Chondrocyte (in vitro differentiated cells): ENCODE measurements around the gene TOR1AIP2. TPM values are rescaled to one million over a fixed set of nuclear protein-coding genes. Genes with fewer than 3 reads are reported as not detected.

ENCODE experiments used
- DNase-seq: peaks from one replicate; pipeline ENCODE4 v3.0.0; 2021; ENCODE audit warnings: mixed read lengths, low spot score
- H3K27ac Mint-ChIP-seq: one replicate; pipeline ENCODE4 v1.8.0; 2021; ENCODE audit warnings: mild to moderate bottlenecking, moderate library complexity, mixed read lengths; ENCODE audit not compliant: unreplicated experiment
- H3K27me3 Mint-ChIP-seq: 2 replicates; pipeline ENCODE4 v1.8.0; 2021; ENCODE audit warnings: low read depth, mixed read lengths
- H3K36me3 Mint-ChIP-seq: 2 replicates; pipeline ENCODE4 v1.8.0; 2021; ENCODE audit warnings: low read depth, mixed read lengths
- H3K4me1 Mint-ChIP-seq: 2 replicates; pipeline ENCODE4 v1.8.0; 2021; ENCODE audit warnings: low read depth, mild to moderate bottlenecking, mixed read lengths
- H3K4me3 Mint-ChIP-seq: one replicate; pipeline ENCODE4 v1.8.0; 2021; ENCODE audit warnings: mild to moderate bottlenecking, moderate library complexity, mixed read lengths; ENCODE audit not compliant: unreplicated experiment
- H3K9me3 Mint-ChIP-seq: 2 replicates; pipeline ENCODE4 v1.8.0; 2021; ENCODE audit warnings: low read depth, mixed read lengths
- total RNA-seq: library from RNA; stranded (reverse); gene quantifications from 3 replicates; pipeline ENCODE4 v1.2.1, GENCODE V29; 2021
- TF ChIP-seq, protein P1 (sequence below): fragments of 200-600 bp; sonication (generic); IDR thresholded peaks from 2 replicates; pipeline ENCODE4 v1.5.0; 2021; ENCODE audit warnings: antibody characterized with exemption, mild to moderate bottlenecking, moderate library complexity

TOR1AIP2 gene
- total RNA-seq, 1 donor from 2014 or later: 85.8 TPM

- TF ChIP-seq, protein P1, sequence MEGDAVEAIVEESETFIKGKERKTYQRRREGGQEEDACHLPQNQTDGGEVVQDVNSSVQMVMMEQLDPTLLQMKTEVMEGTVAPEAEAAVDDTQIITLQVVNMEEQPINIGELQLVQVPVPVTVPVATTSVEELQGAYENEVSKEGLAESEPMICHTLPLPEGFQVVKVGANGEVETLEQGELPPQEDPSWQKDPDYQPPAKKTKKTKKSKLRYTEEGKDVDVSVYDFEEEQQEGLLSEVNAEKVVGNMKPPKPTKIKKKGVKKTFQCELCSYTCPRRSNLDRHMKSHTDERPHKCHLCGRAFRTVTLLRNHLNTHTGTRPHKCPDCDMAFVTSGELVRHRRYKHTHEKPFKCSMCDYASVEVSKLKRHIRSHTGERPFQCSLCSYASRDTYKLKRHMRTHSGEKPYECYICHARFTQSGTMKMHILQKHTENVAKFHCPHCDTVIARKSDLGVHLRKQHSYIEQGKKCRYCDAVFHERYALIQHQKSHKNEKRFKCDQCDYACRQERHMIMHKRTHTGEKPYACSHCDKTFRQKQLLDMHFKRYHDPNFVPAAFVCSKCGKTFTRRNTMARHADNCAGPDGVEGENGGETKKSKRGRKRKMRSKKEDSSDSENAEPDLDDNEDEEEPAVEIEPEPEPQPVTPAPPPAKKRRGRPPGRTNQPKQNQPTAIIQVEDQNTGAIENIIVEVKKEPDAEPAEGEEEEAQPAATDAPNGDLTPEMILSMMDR: no peak
- no peaks in the 10 kb centered on the region for H3K4me1 Mint-ChIP-seq
Observed at GRCh38 chr1:179831225-179831624, 46.4 kb downstream of the TOR1AIP2 start.

GRCh38 chr1:179828554-179829110 lies 49.0 kb downstream of the TOR1AIP2 start:
- Mint-ChIP-seq H3K4me3 (no peak overlapping the region), H3K27ac (no peak overlapping the region), H3K36me3 (peaks cover under 1% of the 10 kb centered on the region), H3K4me1 (no peaks in the 10 kb centered on the region), H3K27me3 (no peaks in the 10 kb centered on the region), H3K9me3 (no peaks in the 10 kb centered on the region)
- DNase-seq: no peak
- TF ChIP-seq, protein P1: no peak

More at GRCh38 chr1:179831225-179831624, 46.4 kb downstream of the TOR1AIP2 start:
- H3K4me3 Mint-ChIP-seq: no peak overlapping the region
- H3K27me3 Mint-ChIP-seq: no peaks in the 10 kb centered on the region
- no peaks in the 10 kb centered on the region for H3K9me3 Mint-ChIP-seq
- peaks cover 6% of the 10 kb centered on the region for H3K36me3 Mint-ChIP-seq
- no peak for DNase-seq
- H3K27ac Mint-ChIP-seq: no peak overlapping the region

GRCh38 chr1:179826626-179827280 lies 50.9 kb downstream of the TOR1AIP2 start:
- Mint-ChIP-seq H3K4me3 (no peak overlapping the region), H3K27me3 (no peaks in the 10 kb centered on the region), H3K4me1 (no peaks in the 10 kb centered on the region), H3K27ac (no peak overlapping the region), H3K36me3 (no peaks in the 10 kb centered on the region), H3K9me3 (no peaks in the 10 kb centered on the region)
- peak; percentile 15 for DNase-seq
- TF ChIP-seq, protein P1: no peak

DNA sequence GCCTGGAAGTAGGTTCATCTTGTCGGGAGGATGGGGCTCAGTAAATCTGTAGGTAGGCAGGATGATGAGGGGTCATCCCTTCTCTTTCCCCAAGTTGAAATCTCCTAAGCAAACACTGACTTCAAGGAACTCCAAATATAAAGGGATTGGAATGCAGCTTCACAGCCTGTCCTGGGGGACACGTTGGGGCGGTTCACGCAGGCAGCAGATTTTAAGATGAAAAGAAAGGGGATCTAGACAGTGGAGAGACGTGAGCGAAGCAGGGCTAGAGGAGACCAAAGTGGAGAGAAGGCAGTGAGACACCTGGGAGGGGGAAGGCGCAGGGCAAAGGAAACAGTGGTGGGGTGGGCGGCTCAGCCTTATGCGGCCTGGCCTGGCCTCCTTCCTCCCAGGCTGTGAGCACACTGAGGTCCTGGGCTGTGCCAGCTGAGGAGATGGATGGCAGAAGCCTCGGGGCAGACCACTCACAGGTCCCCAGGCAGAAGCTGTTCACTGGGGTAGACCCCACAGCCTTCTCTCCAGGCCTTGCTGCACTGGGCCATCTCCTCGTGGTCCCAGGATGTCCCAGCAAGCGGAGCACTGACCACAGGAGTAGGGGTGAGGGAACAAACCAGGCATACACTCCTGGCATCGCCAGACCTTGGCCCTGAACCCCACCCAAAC lies 51.7 kb downstream of the TOR1AIP2 start:
- TF ChIP-seq, protein P1: no peak
- Mint-ChIP-seq H3K9me3 (no peaks in the 10 kb centered on the region), H3K4me1 (no peaks in the 10 kb centered on the region), H3K27ac (no peak overlapping the region), H3K36me3 (no peaks in the 10 kb centered on the region), H3K27me3 (no peaks in the 10 kb centered on the region), H3K4me3 (no peak overlapping the region)
- peak; percentile 70 for DNase-seq

- Mint-ChIP-seq H3K4me3 (no peak overlapping the region), H3K4me1 (no peaks in the 10 kb centered on the region), H3K36me3 (no peaks in the 10 kb centered on the region), H3K27ac (no peak overlapping the region), H3K9me3 (no peaks in the 10 kb centered on the region), H3K27me3 (no peaks in the 10 kb centered on the region)
- peak; percentile 28 for DNase-seq
- TF ChIP-seq, protein P1: no peak
Observed at GRCh38 chr1:179825206-179825605, 52.4 kb downstream of the TOR1AIP2 start.
